ENCODE results near the gene GRPEL1.
"Not testable (repeated sequence)": the region's sequence is repeated elsewhere in the genome, so short reads cannot be mapped to it uniquely, and the experiment has no call there.

The GRPEL1 gene

DNA sequence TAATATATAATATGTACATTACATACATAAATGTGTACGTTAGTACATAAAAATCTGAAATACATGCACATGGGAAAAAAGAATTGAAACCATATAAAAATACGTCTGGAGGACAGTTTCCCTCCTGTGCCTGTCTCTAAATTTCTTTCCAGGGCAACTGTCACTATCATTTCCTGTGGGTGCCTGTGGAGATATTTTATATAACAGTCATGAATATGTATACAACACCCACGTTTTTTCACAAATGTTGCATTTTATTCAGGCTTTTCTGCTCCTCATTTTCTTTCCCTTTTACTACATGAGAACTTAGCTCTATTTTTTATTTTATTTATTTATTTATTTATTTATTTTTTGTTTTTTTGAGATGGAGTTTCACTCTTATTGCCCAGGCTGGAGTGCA lies 24.2 kb upstream of the GRPEL1 start:
- DNase-seq (ENCODE audit: low spot score) = no peak

DNA sequence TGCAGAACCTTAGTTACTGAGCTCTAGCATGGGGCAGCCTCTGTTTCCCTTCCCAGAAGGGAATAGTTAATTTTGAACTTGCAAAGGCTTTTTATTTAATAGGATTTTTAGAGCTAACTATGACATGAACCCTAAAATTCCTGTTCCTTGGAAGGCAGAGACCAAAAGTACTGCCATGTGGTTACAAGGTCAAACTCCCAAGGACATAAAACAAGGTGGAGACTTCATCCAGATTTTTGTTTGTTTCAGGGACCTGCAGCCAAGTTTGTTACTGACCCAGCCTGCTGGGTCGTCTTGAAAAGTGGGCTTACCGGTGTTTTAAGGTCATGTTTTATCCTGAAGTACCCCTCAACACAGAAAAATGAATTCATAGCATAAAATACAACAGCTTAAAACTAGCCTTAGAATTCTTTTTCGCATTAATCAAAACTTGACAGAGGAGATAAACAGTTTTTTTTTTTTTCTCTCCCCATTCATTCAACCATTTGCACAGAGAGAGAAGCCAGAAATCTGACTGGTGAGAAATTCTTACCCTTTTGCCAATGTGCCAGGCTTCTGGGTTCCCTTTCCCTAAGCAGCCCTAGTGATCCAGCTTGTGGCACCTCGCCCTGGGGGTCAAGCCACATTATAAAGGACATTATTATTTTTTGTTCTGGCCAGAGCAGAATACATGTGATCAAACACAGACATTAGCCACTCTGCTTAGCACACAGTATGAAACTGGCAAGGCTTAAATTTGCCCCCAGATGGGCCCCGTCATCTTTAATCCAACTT lies 21.5 kb upstream of the GRPEL1 start:
- no peak for DNase-seq (ENCODE audit: low spot score)

DNA sequence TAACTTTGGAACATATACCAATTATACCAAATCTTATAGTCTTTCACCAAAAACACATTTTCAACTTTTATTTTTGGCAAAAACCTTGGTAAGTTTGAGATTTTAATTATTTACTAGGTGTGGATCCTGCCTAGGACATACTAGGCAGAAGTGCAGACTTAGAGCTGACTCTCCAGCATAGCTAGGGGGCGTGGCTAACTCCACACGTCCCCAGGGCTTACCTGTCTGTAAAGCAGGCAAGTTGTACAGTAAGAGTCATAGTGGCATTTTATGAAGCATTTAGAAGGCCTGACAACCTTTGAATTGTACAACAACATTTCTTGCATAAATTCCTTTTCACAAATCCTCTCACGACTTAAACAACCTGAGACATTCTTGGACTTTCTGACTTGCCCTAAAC lies 19.2 kb upstream of the GRPEL1 start:
- DNase-seq (ENCODE audit: low spot score) = no peak

DNA sequence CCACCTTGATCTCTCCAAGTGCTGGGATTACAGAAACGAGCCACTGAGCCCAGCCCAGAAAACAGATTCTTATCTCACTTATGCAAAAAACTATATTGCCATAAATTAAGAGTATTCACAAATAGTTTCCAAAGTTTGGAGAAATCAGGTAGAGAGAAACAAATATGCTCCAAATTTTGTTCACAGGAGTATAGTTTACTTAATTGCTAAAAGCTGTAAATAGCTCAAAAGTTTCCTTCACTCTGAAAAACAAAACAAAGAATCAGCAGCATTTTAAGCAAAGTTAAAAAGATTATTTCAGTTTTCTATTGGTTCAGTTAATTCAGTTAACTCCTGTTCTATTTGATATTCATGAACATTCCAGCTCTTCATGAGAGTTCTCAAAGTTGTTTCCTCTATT lies 18.5 kb upstream of the GRPEL1 start:
- no peak for DNase-seq (ENCODE audit: low spot score)

DNA sequence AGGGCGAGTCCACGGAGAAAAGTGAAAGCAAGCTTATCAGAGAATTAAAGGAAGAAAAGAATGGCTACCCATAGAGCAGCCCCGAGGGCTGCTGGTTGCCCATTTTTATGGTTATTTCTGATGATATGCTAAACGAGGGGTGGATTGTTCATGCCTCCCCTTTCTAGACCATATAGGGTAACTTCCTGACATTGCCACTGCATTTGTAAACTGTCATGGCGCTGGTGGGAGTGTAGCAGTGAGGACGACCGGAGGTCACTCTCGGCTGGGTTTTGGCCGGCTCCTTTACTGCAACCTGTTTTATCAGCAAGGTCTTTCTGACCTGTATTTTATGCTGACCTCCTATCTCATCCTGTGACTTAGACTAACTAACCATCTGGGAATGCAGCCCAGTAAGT lies 16.7 kb upstream of the GRPEL1 start:
- DNase-seq (ENCODE audit: low spot score) = not testable (repeated sequence)

DNA sequence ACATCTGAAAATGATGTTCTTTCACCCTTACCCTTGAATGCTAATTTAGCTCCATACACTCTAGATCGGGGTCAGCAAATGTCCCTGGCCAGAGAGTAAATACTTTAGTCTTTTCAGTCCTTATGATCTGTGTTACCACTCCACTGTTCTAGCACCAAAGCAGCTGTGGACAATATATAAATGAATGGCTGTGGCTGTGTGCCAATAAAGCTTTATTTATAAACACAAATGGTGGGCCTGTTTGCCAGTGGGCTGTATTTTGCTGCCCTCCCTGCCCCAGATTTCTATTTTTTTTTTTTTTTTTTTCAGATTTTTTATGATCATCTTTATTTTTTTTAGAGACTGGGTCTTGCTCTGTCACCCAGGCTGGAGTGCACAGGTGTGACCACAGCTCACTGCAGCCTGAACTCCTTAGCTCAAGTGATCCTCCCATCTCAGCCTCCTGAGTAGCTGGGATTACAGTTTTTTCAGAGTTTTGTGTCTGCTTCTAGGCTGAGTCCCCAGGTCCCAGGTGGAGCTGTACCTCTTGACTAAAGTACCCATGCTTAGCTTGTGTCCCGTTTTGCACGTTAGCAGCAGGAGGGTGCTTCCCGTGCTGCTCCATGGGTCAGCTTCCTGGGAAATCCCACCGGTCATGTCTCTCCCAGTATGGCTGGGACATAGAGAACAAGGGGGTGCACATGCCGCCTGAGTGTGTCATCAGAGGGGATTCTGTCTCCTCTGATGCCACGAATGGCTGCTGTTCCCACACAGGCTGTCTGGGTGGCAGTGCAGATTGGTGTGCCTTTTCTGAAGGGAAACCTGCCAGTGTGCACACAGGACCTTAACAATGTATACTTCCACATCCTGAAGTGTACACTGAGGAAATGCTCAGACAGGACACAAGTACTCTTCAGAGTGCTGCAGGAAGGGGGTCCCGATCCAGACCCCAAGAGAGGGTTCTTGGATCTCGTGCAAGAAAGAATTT lies 16.0 kb upstream of the GRPEL1 start:
- DNase-seq (ENCODE audit: low spot score) = no peak

DNA sequence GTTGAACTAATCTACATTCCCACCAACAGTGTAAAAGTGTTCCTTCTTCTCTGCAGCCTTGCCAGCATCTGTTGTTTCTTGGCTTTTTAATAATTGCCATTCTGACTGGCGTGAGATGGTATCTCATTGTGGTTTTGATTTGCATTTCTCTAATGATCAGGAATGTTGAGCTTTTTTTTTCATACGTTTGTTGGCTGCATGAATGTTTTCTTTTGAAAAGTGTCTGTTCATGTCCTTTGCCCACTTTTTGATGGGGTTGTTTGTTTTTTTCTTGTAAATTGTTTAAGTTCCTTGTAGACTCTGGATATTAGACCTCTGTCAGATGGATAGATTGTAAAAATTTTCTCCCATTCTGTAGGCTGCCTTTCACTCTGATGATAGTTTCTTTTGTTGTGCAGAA lies 12.0 kb upstream of the GRPEL1 start:
- not testable (repeated sequence) for DNase-seq (ENCODE audit: low spot score)

DNA sequence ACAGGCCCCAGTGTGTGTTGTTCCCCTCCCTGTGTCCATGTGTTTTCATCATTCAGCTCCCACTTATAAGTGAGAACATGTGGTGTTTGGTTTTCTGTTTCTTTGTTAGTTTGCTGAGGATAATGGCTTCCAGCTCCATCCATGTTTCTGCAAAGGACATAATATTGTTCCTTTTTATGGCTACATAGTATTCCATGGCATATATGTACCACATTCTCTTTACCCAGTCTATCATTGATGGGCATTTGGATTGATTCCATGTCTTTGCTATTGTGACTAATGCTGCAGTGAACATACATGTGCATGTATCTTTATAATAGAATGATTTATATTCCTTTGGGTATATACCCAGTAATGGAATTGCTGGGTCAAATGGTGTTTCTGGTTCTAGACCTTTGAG lies 11.6 kb upstream of the GRPEL1 start:
- DNase-seq (ENCODE audit: low spot score) = not testable (repeated sequence)

DNA sequence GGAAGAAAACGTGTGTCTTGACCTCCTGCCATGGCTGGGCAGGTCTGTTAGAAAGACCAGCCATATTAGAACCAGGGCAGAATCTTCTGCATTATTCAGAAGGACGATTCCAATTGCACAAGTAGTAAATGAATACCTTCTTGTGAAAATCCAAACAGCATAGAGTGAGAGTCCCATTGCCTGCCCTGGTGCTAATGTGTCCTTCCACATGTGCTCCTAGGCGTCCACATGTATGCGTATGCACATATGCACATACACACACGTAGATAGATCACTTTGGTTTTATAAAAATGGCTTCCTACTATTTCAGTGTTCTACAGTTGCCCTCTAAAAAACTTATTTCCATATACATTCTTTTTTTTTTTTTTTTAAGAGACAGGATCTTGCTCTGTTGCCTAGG lies 10.2 kb upstream of the GRPEL1 start:
- DNase-seq (ENCODE audit: low spot score) = no peak

DNA sequence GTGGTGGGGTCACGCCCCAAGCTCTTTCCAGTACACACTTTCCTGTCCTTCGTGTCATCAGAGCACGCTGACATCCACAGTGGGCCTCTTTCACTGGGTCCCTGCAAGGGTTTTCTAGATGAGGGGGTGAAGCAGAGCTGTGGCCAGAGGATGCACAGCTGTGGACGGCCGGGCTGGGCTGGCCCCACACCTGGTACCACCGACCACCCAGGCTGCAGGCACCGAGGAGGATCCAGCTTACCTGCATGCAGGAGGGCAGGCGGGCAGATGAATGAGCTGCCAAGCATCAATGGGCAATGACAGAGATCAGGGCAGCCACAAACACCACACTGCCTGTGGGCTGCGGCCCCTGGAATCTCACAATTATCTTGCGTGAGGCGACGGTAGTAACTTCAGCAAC lies 9.5 kb upstream of the GRPEL1 start:
- no peak for DNase-seq (ENCODE audit: low spot score)

DNA sequence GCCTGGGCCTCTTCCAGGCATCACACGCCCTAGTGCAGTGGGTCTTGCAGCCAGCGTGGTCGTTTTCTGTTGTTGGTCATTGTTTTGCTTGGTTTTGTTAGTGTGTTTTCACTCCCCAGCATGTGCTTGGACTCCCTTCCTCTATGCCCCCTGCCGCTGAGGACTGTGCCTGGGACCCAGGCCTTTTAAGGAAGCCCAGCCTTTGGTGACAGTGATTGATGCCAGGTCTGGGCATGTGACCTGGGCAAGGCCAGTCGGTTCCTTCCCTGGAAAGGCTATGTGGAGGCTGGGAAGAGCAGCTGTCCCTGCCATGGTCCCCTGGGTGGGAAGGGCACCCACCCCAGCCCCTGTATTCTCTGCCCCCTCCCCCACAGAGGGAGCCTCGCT lies 8.8 kb upstream of the GRPEL1 start:
- no peak for DNase-seq (ENCODE audit: low spot score)

DNA sequence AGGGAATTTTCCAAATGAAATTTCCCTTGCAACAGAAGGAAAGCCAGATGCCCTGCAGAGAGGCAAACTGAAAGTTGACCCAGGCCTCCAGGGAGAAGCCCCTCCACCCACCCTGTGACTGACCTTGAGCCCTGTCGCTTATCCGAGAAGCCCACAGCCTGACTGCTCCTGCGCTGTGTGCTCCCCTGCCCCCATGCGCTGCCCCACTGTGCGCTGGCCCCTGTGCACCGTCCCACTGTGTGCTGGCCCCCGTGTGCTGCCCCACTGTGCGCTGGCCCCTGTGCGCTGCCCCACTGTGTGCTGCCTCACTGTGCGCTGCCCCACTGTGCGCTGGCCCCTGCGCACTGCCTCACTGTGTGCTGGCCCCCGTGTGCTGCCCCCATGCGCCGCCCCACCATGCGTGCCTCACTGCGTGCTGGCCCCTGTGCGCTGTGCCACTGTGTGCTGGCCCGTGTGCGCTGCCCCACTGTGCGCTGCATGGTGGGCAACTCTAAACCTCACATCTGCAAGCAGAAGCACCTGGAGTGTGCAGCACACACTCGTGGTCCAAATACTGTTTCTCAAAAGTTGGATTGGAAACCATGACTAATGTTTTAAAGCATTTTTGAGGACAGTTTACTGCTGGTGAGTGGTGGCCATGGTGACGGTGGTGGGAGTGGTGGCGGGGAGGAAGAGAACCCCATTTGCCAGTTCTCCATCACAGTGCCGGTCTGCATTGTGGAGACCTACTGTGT lies 8.3 kb upstream of the GRPEL1 start:
- DNase-seq (ENCODE audit: low spot score) = no peak

DNA sequence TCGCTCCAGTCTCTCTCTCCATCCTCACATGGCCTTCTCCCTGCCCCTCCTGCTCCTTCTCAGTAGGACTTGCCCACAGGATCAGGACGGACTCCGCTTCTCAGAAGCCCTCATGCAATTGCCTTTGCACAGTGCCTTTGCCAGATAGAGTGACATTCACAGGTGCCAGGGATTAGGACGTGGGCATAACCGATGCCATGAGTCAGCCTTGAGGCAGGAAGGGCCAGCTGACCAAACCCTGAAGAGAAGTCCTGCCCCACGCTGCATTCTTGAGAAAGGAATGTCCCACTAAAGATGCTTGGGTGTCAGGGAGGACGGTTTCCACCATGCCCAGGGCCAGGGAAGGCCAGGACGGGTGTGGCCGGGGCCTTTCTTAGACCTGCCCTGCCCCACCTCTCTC lies 6.6 kb upstream of the GRPEL1 start:
- DNase-seq (ENCODE audit: low spot score) = no peak

DNA sequence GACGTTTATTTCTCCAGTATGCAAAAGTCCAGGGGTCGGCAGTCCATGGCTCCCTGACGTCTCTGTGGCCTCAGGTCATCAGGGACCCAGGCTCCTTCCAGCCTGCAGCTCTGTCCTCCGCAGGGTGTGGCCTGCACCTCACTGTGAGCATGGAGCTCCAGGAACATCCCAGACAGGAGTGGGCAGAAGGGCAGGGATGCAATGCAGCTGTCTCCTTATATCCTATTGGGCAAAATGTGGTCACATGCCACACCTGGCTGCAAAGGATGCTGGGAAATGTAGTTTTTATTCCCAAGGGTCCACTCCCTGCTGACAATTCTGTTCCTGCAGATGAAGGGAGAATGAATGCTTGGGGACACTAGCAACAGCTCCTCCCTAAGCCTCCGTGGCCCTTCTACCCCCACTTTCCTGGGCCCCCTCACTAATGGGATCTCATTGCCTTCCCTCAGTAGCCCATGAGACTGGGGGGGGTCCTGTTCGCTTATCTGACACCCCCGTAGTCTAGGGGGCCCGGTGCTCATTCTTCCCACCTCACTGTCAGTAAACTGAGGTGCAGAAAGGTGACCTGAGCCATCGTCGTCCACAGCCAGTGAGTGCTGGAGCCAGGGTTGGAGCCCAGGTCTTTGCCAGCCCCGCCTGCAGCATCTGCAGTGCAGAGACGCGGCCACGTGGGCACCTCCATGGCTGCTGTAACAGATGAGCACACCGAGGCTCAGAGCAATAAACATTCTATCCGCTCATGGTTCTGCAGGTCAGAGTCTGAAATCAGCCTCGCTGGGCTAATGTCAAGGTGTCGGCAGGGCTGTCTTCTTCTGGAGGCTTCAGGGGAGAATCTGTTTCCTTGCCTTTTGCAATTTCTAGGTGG lies 5.9 kb upstream of the GRPEL1 start:
- DNase-seq (ENCODE audit: low spot score) = no peak

DNA sequence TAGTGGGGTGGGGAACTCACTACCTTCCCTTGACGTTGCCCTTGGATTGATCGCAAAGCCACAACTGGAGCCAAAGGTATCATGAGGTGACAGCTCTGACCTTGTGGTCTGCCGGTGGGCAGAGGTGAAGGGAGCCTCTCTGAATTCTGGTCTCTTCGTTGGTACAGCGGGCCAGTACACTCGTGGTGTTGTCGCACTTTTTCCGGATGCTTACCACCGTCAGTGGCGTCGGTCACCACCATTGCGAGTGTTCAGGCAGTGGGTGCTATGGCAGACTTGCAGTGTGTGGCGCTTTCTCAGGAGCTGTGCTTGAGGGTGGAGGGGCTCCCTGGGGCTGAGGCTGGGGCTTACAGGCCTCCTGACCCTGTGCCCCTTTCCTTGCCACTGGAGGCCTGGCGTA lies 5.2 kb upstream of the GRPEL1 start:
- no peak for DNase-seq (ENCODE audit: low spot score)

DNA sequence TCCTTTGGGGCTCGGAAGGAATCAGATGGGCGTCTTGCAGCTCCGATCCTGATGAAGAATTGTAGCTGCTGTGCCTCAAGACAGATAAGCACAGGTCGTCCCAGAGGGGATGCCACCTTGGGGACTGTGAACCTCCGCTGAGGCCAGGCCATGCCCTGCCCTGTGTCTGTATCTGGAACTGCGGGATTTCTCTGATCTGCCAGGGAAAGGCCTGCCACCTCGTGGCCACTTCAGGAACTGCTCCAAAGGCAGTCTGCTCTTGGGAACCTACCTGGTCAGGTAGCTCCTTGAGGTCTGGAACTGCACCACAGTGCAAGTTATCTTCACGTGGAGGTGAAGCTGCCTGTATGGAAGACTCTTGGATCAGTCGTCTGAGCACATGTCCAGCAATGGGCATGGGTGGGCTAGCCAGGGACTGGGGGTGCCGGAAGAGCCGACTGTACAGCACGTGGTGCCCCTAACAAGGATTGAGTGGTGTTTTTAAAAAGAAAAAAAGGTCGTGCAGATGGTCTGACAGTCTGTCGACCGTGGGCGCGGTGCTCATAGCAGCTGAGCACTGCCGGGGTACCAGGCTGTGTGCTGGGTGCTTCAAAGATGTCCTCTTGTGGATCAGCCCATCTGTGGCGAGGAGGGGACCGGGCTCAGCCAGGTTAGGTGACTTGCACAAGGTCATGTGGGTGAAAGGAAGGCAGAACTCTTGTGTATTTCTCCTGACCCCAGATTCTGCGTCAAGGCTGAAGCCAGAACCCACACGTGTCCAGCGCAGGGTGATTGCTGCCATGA lies 3.1 kb upstream of the GRPEL1 start:
- DNase-seq (ENCODE audit: low spot score) = peak; percentile 76

DNA sequence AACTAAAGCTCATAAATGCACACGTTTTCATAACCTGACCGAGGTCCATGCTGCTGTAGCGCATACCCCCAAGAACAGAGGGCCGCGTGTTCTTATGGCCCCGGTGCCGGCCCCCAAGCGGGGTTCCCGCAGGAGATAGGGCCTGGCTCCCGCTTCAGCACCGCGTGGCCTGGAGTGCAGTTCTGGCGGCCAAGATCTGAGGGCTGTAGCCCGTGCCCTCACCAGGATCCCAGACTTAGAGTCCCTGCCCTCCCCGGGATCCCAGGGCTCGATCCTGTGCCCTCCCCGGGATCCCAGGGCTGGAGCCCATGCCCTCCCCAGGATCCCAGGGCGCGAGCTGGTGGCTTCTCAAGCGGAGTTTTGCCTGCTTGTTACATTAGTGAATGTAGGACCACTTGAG lies 1.0 kb upstream of the GRPEL1 start:
- DNase-seq (ENCODE audit: low spot score) = no peak

DNA sequence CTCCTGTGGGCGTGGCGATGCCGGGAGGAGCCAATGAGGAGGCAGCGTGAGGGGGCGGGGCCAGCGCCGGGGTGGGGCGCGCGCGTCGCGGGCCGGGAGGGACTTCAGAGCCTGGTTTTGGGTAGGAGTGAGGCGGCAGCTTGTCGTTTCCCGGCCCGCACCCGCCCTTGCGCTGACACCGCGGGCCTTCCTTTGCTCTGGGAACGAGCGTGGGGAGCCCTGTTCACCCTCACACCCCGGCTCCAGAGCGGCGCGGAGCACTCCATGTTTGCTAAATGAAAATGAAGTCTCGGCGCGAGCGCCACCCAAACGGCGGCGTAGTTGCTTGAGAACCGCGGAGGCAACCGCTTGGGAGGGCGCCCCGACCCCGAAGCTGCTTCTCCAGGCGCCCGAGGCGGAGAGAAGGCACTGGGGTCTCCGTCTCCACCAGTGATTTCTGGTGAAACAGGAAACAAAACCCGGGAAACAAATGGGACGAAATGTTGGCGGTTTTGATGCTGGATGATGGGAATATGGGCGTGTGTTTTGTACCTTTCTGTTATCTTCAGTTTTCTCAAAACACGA lies 497 bp upstream of the GRPEL1 start:
- no peak for DNase-seq (ENCODE audit: low spot score)

DNA sequence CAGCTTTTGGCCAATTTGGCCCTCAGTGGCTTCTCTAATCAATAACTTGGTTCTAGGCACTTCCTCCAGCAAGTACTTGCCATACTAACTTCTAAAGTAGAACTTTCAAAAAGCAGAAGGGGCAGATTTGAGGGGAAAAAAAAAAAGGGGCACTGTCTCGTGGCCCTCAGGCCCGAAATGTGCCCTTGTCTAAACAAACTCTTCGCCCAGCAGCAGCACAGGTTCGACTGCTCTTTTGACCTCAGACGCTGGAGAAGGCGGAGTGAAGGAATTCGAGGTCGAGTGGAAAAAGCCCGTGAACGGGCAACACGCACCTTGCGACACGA lies 775 bp downstream of the GRPEL1 start:
- no peak for DNase-seq (ENCODE audit: low spot score)

DNA sequence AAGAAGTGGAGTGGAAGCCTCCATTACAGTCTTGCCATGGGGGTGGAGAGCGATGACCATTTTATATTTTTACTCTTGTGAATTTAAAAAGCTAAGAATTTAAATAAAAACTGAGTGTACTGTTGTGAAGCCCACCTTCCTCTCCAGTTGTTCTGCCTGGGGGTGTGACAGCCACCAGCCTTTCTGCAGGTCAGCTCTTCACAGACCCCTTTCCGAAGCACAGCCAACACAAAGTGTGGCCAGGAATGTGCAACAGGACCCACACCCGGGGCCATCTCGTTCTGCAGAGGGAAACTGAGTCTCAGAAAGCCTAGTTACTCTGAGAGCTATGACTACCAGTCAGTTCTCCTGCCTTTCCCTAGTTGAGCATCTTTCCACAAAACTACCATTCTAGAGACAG lies 1.4 kb downstream of the GRPEL1 start:
- DNase-seq (ENCODE audit: low spot score) = no peak

DNA sequence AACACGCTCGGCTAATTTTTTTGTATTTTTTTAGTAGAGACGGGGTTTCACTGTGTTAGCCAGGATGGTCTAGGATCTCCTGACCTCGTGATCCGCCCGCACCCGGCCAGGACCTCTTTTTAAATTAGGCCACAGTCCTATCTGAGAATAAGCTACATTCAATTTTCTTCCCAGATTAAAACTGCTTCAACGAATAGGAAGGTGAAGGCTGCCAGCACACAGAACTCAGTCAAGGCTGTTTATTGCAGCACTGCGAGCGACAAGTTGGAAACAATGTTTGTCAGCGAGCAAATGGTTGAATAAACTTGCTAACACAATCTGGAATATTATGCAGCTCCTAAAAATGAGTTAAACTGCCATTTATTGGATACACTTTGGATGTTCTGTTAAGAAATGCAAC lies 1.9 kb downstream of the GRPEL1 start:
- no peak for DNase-seq (ENCODE audit: low spot score)
